K562 (cell line): ENCODE measurements around the gene TNFAIP3. TPM values are rescaled to one million over a fixed set of nuclear protein-coding genes. Genes with fewer than 3 reads are reported as not detected.

Source experiments
- BHLHE40 ChIP-seq: IDR thresholded peaks from 2 replicates; pipeline ENCODE4 v1.6.1; 2011; ENCODE audit warnings: low read length, improper control_type of control experiment
- EHMT2 ChIP-seq: fragments of 450-650 bp; IDR thresholded peaks from 2 replicates; pipeline ENCODE4 v1.6.1; 2018; ENCODE audit warnings: antibody characterized with exemption
- ELF1 ChIP-seq: fragments of 200-800 bp; sonication (Bioruptor generic); IDR thresholded peaks from 2 replicates; pipeline ENCODE4 v1.6.1; 2016; ENCODE audit warnings: missing genetic modification characterization, missing compliant biosample characterization
- FOXA3 ChIP-seq, 2 experiments: fragments of 450-650 bp in 1 of 2; sonication (generic) in 1 of 2; formaldehyde crosslinking; IDR thresholded peaks in 1 of 2; conservative IDR thresholded peaks in 1 of 2; 2 replicates each; pipeline versions ENCODE4 v1.4.0 to v1.8.0; 2020 to 2022; ENCODE audit warnings: mild to moderate bottlenecking in 2 of 2, missing genetic modification reagents in 1 of 2
- L3MBTL2 ChIP-seq: fragments of 450-650 bp; IDR thresholded peaks from 2 replicates; pipeline ENCODE4 v1.6.1; 2016; ENCODE audit warnings: mild to moderate bottlenecking, moderate library complexity
- MTA3 ChIP-seq: fragments of 450-650 bp; formaldehyde crosslinking; IDR thresholded peaks from 2 replicates; pipeline ENCODE4 v1.6.1; 2017; ENCODE audit warnings: mild to moderate bottlenecking, borderline replicate concordance
- MTF1 ChIP-seq: fragments of 250-450 bp; sonication (Bioruptor Pico); IDR thresholded peaks from 2 replicates; pipeline ENCODE4 v1.9.0; 2021; ENCODE audit warnings: moderate library complexity, mild to moderate bottlenecking, inconsistent platforms, borderline replicate concordance
- NFATC3 ChIP-seq: fragments of 450-650 bp; IDR thresholded peaks from 2 replicates; pipeline ENCODE4 v1.6.1; 2017; ENCODE audit warnings: mild to moderate bottlenecking
- NFE2 ChIP-seq: IDR thresholded peaks from 2 replicates; pipeline ENCODE4 v1.6.1; 2014; ENCODE audit warnings: antibody characterized with exemption, low read depth
- NR2C1 ChIP-seq, 2 experiments: fragments of 450-650 bp; IDR thresholded peaks; 2 replicates each; pipeline ENCODE4 v1.6.1; 2017; ENCODE audit warnings: mild to moderate bottlenecking in 2 of 2, antibody characterized with exemption in 1 of 2, inconsistent platforms in 1 of 2, missing compliant biosample characterization in 1 of 2, missing genetic modification characterization in 1 of 2
- POLR2A ChIP-seq: fragments of 450-650 bp; conservative IDR thresholded peaks from 2 replicates; pipeline ENCODE4 v1.6.1; 2016
- PRMT5 ChIP-seq: sonication (generic); formaldehyde crosslinking; IDR thresholded peaks from 2 replicates; pipeline ENCODE4 v1.5.0; 2020; ENCODE audit warnings: missing genetic modification reagents
- PTRF ChIP-seq: fragments of 450-650 bp; IDR thresholded peaks from 2 replicates; pipeline ENCODE4 v1.6.1; 2016; ENCODE audit warnings: mild to moderate bottlenecking, missing genetic modification characterization, missing compliant biosample characterization
- RBM22 ChIP-seq: fragments of 200-400 bp; formaldehyde crosslinking; IDR thresholded peaks from 2 replicates; pipeline ENCODE4 v1.6.1; 2018; ENCODE audit warnings: low read length, low read depth; ENCODE audit not compliant: poor library complexity, severe bottlenecking
- RUNX1 ChIP-seq: sonication (generic); IDR thresholded peaks from 2 replicates; pipeline ENCODE4 v1.6.1; 2016; ENCODE audit warnings: antibody characterized with exemption, low read depth
- SMAD1 ChIP-seq: fragments of 150-350 bp; IDR thresholded peaks from 2 replicates; pipeline ENCODE4 v1.6.1; 2014; ENCODE audit warnings: low read length, low read depth; ENCODE audit not compliant: partially characterized antibody
- YY1 ChIP-seq, 3 experiments: IDR thresholded peaks; 2 replicates each; pipeline ENCODE4 v1.6.1; 2011; ENCODE audit warnings: low read length in 2 of 3, mild to moderate bottlenecking in 2 of 3, moderate library complexity in 2 of 3, borderline replicate concordance in 1 of 3, control low read depth in 1 of 3, low read depth in 1 of 3; ENCODE audit not compliant: insufficient read depth in 3 of 3, insufficient replicate concordance in 2 of 3, control insufficient read depth in 1 of 3, insufficient read length in 1 of 3; ENCODE audit errors: extremely low read depth in 1 of 3
- ZKSCAN8 ChIP-seq: fragments of 200-800 bp; sonication (Bioruptor generic); IDR thresholded peaks from 2 replicates; pipeline ENCODE4 v1.6.1; 2016; ENCODE audit warnings: missing genetic modification characterization, missing compliant biosample characterization
- ZNF431 ChIP-seq: sonication (generic); formaldehyde crosslinking; IDR thresholded peaks from 2 replicates; pipeline ENCODE4 v1.8.0; 2022; ENCODE audit warnings: mild to moderate bottlenecking, missing genetic modification reagents
- ZNF57 ChIP-seq: fragments of 450-650 bp; formaldehyde crosslinking; IDR thresholded peaks from 2 replicates; pipeline ENCODE4 v1.4.0; 2020; ENCODE audit warnings: mild to moderate bottlenecking, moderate library complexity
- ZNF695 ChIP-seq: fragments of 450-650 bp; formaldehyde crosslinking; IDR thresholded peaks from 2 replicates; pipeline ENCODE4 v1.4.0; 2020; ENCODE audit warnings: mild to moderate bottlenecking, moderate library complexity
- ZNF75A ChIP-seq: fragments of 450-650 bp; formaldehyde crosslinking; IDR thresholded peaks from 2 replicates; pipeline ENCODE4 v1.4.0; 2020; ENCODE audit warnings: mild to moderate bottlenecking
- polyA plus RNA-seq, 8 experiments: library from polyadenylated mRNA; depleted of rRNA in 4 of 8; stranded (reverse) in 5 of 8; unstranded in 3 of 8; fragments of >200 nt; fragmentation: Nextera tagmentation in 2 of 8; fragmentation: Illumina TruSeq in 1 of 8; extraction: Ambion mirVana in 2 of 8; extraction: Trizol in 1 of 8; gene quantifications; 2 replicates each; pipeline versions ENCODE4 v1.2.1 to v1.2.3, GENCODE V29; 2011 to 2014; ENCODE audit warnings: inconsistent platforms in 1 of 8, missing spikeins in 1 of 8
- total RNA-seq, 7 experiments: library from RNA; depleted of rRNA in 6 of 7; stranded (reverse); fragments of >200 nt in 6 of 7; fragmentation: Illumina TruSeq in 2 of 7; extraction: Trizol in 2 of 7; gene quantifications; 2 replicates each; pipeline versions ENCODE4 v1.2.1 to v1.2.3, GENCODE V29; 2011 to 2021; ENCODE audit warnings: low replicate concordance in 1 of 7
- TF ChIP-seq, protein P1 (sequence below), 3 experiments: IDR thresholded peaks in 2 of 3; conservative IDR thresholded peaks in 1 of 3; 2 replicates each; pipeline ENCODE4 v1.5.1; 2011 to 2012; ENCODE audit warnings: low read length in 3 of 3, mild to moderate bottlenecking in 3 of 3, control low read depth in 2 of 3, improper control_type of control experiment in 1 of 3, inconsistent platforms in 1 of 3, low read depth in 1 of 3, mixed read lengths in 1 of 3, moderate library complexity in 1 of 3; ENCODE audit not compliant: insufficient read depth in 2 of 3
- TF ChIP-seq, protein P2 (sequence below): fragments of 250-450 bp; sonication (Bioruptor Pico); IDR thresholded peaks from 2 replicates; pipeline ENCODE4 v1.8.0; 2022; ENCODE audit warnings: inconsistent platforms
- TF ChIP-seq, protein P3 (sequence below), 2 experiments: fragments of 200-800 bp in 1 of 2; sonication (Bioruptor generic) in 1 of 2; sonication (generic) in 1 of 2; formaldehyde crosslinking in 1 of 2; IDR thresholded peaks in 1 of 2; conservative IDR thresholded peaks in 1 of 2; 2 replicates each; pipeline versions ENCODE4 v1.5.0 to v1.6.1; 2016 to 2020; ENCODE audit warnings: missing compliant biosample characterization in 1 of 2, missing genetic modification characterization in 1 of 2, missing genetic modification reagents in 1 of 2

TNFAIP3 gene
- total and polyA plus RNA-seq, 9 of the 15 experiments (the other 6 are each of a cell fraction or from before 2014, with no cell fraction given), result 0.79 to 17.0 (median 6.4) TPM

DNA sequence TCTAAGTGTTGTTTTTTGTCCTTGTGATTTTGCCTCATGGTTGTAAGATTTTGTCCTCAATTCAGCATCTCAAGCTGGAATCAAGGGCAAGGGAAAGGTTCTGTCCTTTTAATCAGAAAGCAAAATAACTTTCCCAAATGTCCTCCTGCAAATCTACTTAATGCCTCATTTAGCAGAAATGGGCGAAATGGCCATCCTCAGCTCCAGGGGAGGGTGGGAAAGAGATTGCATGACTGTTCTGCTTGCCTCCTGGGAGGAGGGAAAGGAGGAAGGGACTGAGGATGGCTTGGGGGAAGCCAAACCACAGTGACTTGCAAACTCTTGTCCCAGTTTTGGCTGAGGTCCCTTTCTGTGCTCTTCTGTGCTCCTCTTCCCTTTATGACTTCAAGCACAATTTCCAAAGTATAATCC, 43.4 kb downstream of the TNFAIP3 start (continued):
- peak; percentile 33; the same call in 1 of the 2 replicates for TF ChIP-seq PTRF
- no peak for TF ChIP-seq RBM22
- peak; percentile 64; the same call in 1 of the 2 replicates for TF ChIP-seq ZNF75A (CRISPR knock-in tag)
- no peak for TF ChIP-seq MTF1 (CRISPR knock-in tag)
- TF ChIP-seq, protein P1, sequence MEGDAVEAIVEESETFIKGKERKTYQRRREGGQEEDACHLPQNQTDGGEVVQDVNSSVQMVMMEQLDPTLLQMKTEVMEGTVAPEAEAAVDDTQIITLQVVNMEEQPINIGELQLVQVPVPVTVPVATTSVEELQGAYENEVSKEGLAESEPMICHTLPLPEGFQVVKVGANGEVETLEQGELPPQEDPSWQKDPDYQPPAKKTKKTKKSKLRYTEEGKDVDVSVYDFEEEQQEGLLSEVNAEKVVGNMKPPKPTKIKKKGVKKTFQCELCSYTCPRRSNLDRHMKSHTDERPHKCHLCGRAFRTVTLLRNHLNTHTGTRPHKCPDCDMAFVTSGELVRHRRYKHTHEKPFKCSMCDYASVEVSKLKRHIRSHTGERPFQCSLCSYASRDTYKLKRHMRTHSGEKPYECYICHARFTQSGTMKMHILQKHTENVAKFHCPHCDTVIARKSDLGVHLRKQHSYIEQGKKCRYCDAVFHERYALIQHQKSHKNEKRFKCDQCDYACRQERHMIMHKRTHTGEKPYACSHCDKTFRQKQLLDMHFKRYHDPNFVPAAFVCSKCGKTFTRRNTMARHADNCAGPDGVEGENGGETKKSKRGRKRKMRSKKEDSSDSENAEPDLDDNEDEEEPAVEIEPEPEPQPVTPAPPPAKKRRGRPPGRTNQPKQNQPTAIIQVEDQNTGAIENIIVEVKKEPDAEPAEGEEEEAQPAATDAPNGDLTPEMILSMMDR (IDR thresholded peaks at IDR 0.05 in 2 of 3, conservative IDR thresholded peaks at IDR 0.05 in 1 of 3; ENCODE audit: insufficient read depth in 2 of 3, low read depth in 1 of 3, low read length in 3 of 3), result no peak
- no peak for TF ChIP-seq BHLHE40
- TF ChIP-seq ZNF695 (CRISPR knock-in tag), result no peak
- TF ChIP-seq RUNX1, result no peak
- TF ChIP-seq NR2C1 (IDR thresholded peaks at IDR 0.05), result peak; percentile 26; the same call in 1 of the 2 replicates
- TF ChIP-seq NR2C1 (tag; IDR thresholded peaks at IDR 0.05), result peak; percentile 46
- peak; percentile 100 for TF ChIP-seq NFE2
- TF ChIP-seq, protein P2, sequence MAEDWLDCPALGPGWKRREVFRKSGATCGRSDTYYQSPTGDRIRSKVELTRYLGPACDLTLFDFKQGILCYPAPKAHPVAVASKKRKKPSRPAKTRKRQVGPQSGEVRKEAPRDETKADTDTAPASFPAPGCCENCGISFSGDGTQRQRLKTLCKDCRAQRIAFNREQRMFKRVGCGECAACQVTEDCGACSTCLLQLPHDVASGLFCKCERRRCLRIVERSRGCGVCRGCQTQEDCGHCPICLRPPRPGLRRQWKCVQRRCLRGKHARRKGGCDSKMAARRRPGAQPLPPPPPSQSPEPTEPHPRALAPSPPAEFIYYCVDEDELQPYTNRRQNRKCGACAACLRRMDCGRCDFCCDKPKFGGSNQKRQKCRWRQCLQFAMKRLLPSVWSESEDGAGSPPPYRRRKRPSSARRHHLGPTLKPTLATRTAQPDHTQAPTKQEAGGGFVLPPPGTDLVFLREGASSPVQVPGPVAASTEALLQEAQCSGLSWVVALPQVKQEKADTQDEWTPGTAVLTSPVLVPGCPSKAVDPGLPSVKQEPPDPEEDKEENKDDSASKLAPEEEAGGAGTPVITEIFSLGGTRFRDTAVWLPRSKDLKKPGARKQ, result no peak
- TF ChIP-seq ELF1 (tag), result peak; percentile 30; the same call in 1 of the 2 replicates
- no peak for TF ChIP-seq SMAD1
- peak in 1 of 3 experiments; percentile 67 for TF ChIP-seq YY1 (IDR thresholded peaks at IDR 0.05; ENCODE audit: borderline replicate concordance in 1 of 3, control insufficient read depth in 1 of 3, extremely low read depth in 1 of 3, insufficient read depth in 3 of 3, insufficient read length in 1 of 3, insufficient replicate concordance in 2 of 3, low read depth in 1 of 3, low read length in 2 of 3)
- TF ChIP-seq FOXA3 (CRISPR knock-in tag; conservative IDR thresholded peaks at IDR 0.05 in 1 of 2, IDR thresholded peaks at IDR 0.05 in 1 of 2), result no peak
- no peak for TF ChIP-seq NFATC3
- TF ChIP-seq MTA3, result peak; percentile 71; the same call in 1 of the 2 replicates
- TF ChIP-seq PRMT5, result no peak
- TF ChIP-seq EHMT2, result peak; percentile 91
- TF ChIP-seq ZNF57 (CRISPR knock-in tag), result no peak
- no peak for TF ChIP-seq ZKSCAN8 (CRISPR knock-in tag)
- TF ChIP-seq L3MBTL2, result peak; percentile 75
- no peak for TF ChIP-seq ZNF431 (CRISPR knock-in tag)
- no peak for TF ChIP-seq POLR2A
- TF ChIP-seq, protein P3, sequence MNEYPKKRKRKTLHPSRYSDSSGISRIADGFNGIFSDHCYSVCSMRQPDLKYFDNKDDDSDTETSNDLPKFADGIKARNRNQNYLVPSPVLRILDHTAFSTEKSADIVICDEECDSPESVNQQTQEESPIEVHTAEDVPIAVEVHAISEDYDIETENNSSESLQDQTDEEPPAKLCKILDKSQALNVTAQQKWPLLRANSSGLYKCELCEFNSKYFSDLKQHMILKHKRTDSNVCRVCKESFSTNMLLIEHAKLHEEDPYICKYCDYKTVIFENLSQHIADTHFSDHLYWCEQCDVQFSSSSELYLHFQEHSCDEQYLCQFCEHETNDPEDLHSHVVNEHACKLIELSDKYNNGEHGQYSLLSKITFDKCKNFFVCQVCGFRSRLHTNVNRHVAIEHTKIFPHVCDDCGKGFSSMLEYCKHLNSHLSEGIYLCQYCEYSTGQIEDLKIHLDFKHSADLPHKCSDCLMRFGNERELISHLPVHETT (CRISPR knock-in tag; conservative IDR thresholded peaks at IDR 0.05 in 1 of 2, IDR thresholded peaks at IDR 0.05 in 1 of 2), result peak in 1 of 2 experiments; percentile 76; a peak in 2 of 4 replicates
